ENCODE measurements around the gene VWA1.

VWA1 gene

DNA sequence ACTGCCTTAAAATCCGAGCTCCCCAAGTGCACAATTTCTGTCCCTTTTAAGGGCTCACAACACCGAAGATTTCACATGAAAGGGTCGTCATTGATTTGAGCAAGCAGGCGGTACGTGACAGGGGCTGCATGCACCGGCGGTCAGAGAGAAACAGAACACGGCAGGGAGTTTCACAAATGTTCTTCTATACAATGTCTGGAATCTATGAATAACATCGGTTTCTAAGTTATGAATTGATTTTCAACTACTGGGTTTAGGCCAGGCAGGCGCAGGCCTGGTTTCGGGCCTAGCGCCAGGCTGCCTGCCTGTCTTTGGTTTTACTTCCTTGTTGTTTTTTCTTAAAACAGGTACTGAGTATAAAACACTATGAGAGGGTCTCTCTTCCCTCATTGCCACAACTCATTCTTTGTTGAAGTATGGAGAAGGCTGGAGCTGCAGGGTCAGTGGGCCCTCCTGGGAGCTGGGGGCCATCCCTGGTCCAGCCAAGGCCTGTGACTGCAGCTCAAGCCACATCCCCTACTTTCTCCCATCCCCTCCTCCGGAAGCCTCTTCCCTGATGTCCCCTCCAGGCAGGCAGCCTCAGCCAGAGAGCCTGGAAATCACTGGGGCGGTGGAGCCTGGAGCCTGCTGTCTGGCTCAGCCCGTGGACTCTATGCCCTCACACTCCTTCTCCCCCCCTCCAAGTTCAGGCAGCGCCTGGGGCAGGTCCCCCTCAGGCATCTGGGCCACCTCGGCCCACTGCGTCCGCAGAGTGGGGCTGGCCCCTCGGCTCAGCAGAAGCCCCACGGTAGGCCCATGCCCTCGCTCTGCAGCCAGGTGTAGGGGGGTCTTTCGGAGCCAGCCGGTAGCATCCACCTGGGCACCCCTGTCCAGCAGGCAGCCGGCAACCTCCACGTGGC lies 16.8 kb upstream of the VWA1 start:
- no peak for DNase-seq (ENCODE audit: low read depth, low spot score)
- ChIA-PET CTCF (interaction anchor here (0.8 kb wide), 1 partner anchor 11 kb away, joined by 4 read pairs; no protein-coding TSS in a partner anchor), POLR2A (no interaction called here)
- TF ChIP-seq, protein P1, sequence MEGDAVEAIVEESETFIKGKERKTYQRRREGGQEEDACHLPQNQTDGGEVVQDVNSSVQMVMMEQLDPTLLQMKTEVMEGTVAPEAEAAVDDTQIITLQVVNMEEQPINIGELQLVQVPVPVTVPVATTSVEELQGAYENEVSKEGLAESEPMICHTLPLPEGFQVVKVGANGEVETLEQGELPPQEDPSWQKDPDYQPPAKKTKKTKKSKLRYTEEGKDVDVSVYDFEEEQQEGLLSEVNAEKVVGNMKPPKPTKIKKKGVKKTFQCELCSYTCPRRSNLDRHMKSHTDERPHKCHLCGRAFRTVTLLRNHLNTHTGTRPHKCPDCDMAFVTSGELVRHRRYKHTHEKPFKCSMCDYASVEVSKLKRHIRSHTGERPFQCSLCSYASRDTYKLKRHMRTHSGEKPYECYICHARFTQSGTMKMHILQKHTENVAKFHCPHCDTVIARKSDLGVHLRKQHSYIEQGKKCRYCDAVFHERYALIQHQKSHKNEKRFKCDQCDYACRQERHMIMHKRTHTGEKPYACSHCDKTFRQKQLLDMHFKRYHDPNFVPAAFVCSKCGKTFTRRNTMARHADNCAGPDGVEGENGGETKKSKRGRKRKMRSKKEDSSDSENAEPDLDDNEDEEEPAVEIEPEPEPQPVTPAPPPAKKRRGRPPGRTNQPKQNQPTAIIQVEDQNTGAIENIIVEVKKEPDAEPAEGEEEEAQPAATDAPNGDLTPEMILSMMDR (IDR thresholded peaks at IDR 0.05; ENCODE audit: insufficient read depth, low read length, missing control alignments) = no peak
- H3K4me3 ChIP-seq (ENCODE audit: low read depth, low read length) = no peak overlapping the region

DNA sequence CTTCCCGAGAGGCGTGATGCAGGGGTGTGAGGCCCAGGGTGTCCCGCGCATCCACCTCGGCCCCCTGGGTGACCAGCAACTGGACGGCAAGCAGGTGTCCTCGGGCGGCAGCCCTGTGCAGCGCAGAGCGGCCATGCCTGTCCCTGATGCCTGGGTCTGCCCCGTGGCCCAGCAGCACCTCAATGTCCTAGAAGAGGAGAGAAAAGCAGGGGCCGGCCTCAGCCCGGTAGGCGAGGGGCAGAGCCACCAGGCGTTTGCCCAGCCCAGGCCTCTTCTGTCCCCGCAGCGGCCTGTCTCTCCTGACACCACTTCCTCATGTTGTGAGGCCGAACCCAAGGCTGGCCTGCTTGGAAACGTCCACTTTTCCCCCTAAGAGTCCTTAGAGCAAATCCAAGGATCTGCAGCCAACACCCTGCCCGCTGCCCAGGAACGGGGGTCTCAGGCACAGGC lies 16.1 kb upstream of the VWA1 start:
- H3K4me3 ChIP-seq (ENCODE audit: low read depth, low read length) = no peak overlapping the region
- TF ChIP-seq, protein P1 (IDR thresholded peaks at IDR 0.05; ENCODE audit: insufficient read depth, low read length, missing control alignments) = no peak
- POLR2A ChIA-PET = no interaction called here
- DNase-seq (ENCODE audit: low read depth, low spot score) = no peak
- CTCF ChIA-PET = interaction anchor here (2.2 kb wide), 1 partner anchor 85 kb away, joined by 5 read pairs; no protein-coding TSS in a partner anchor

DNA sequence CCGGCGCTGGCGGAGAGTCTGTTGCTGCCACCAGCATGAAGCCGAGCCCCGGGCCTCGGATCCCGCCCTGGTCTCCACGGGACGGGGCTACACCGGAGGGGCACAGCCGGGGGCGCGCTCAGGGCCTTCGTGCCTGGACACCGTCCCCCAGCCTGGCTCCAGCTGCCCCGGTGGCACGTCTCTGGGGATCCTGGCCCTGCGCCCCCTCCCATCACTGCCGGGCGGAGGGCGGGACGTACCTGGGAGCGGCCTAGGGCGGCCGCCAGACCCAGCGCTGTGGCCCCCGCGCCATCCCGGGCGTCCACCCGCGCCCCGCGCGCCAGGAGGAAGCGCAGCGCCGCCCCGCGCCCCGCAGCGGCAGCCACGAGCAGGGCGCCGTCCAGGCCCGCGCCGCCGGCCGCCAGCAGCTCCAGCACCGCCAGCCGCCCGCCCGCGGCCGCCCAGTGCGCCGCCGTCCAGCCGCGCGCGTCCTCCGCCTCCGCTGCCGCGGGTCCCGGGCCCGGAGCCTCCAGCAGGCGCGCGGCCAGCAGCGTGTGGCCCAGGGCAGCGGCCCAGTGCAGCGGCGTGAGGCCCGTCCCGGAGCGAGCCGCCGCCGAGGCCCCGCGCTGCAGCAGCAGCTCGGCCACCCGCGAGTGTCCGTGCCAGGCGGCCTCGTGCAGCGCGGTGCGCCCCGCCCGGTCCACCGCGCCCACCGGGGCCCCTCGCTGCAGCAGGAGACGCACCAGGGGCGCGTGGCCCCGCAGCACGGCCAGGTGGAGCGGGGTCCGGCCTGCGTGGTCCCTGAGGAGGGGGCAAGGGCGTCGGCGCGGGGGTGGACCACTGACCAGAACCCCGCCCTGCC lies 15.5 kb upstream of the VWA1 start:
- CTCF ChIA-PET = interaction anchor here (1.1 to 2.2 kb wide), 2 partner anchors 20 to 84 kb away, joined by 3 to 5 read pairs; no protein-coding TSS in a partner anchor
- no peak for DNase-seq (ENCODE audit: low read depth, low spot score)
- POLR2A ChIA-PET = no interaction called here
- no peak overlapping the region for H3K4me3 ChIP-seq (ENCODE audit: low read depth, low read length)
- TF ChIP-seq, protein P1 (IDR thresholded peaks at IDR 0.05; ENCODE audit: insufficient read depth, low read length, missing control alignments) = no peak

DNA sequence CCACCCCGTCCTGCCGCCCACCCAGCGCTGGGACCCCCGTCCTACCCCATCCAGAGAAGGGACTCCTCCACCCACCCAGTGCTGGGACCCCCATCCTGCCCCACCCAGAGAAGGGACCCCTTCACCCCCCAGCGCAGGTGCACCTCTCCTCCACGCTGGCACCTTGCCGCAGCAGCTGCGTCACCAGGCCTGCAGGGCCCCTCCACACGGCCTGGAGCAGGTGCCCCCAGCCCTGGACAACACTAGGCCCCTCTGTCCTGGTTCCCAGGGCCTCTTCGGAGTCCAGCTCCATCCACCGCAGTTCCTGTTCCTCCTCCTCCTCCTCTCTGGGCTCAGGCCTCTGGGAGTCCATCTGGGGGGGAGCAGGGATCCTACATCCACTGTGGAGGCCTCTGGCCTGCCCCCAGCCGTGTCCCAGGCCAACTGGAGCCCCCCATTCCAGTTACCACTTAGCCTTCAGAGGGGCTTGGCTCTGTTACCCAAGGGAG lies 14.8 kb upstream of the VWA1 start:
- ChIA-PET POLR2A (no interaction called here), CTCF (interaction anchor here (1.1 to 2.2 kb wide), 2 partner anchors 20 to 84 kb away, joined by 3 to 5 read pairs; no protein-coding TSS in a partner anchor)
- no peak for DNase-seq (ENCODE audit: low read depth, low spot score)
- TF ChIP-seq, protein P1 (IDR thresholded peaks at IDR 0.05; ENCODE audit: insufficient read depth, low read length, missing control alignments) = no peak
- H3K4me3 ChIP-seq (ENCODE audit: low read depth, low read length) = no peak overlapping the region

DNA sequence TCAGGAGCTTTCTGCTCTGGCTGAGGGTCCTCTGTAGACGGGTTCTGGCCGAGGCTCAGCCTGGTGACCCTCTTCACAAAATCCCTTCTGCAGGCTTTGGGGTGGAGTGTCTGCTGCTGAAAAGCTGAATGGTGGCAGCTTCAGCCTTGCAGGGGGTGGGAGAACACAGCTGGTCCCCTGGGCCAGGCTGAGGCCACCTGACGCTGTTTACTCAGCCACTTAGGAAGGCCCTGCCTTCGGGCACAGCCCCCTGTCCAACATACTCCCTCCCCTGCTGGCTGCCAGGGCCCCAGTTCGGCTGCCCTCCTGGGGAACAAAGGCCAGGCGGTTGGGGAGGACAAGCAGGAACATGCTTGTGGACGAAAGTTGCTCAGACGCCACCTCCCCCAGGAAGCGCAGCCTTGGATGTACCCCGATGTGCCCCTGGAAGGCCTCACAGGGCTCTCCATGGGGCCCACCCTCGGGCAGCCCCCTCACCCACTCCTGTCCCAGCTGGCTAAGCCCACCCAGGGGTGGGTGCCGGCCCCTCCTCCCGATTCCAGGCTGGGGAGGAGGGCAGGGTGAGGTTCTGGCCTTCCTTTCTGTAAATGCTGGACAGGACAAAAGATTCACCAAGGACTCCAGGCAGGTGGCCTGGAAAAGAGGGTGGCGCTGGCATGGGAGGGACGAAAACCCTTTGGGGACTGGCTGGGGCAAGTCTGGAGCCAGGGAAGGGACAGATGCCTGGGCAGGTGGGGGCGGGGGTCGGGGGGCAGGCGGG lies 14.2 kb upstream of the VWA1 start, which contains the start of gene ANKRD65:
Gene ANKRD65, minus strand, starts transcription at position 130 of the 760 bp plus-strand sequence. CDS start 271 bp downstream, outside the sequence.
- ChIA-PET POLR2A (no interaction called here), CTCF (interaction anchor here (1.1 to 2.2 kb wide), 2 partner anchors 19 to 83 kb away, joined by 3 to 5 read pairs; no protein-coding TSS in a partner anchor)
- no peak within 1 kb of the TSS for H3K4me3 ChIP-seq (ENCODE audit: low read depth, low read length)
- TF ChIP-seq, protein P1 (IDR thresholded peaks at IDR 0.05; ENCODE audit: insufficient read depth, low read length, missing control alignments) = no peak
- no peak for DNase-seq (ENCODE audit: low read depth, low spot score)

Measured in AG04449 (cell line).